Stimulated activated CD4-positive, alpha-beta T cell treated with anti-CD3 and anti-CD28 coated beads, TNF-alpha, amount 100 ng/mL, for 1 hour (primary cell): ENCODE results near the gene CDCA8.

Source experiments
- DNase-seq, 3 donors: peaks; one replicate each; pipeline ENCODE4 v3.0.0-alpha.2; 2020; ENCODE audit warnings: low read depth in 3 of 3, low spot score in 1 of 3

The CDCA8 gene

DNA sequence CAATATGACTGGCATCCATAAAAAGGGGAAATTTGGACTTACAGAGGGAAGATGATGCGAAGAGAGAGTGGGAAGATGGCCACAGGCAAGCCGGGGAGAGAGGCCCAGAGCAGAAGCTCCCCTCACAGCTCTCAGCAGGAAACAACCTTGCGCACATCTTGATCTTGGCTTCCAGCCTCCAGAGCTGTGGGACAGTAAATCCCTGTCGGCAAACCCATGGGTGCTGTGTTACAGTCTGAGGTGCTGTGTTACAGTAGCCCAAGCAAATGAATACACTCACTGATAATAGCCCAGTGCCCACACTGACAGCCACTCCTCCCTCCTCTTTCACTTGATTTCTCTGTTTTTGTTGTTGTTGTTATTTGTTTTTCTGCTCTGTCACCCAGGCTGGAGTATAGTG, 22.4 kb downstream of the CDCA8 start:
- no peak for DNase-seq

DNA sequence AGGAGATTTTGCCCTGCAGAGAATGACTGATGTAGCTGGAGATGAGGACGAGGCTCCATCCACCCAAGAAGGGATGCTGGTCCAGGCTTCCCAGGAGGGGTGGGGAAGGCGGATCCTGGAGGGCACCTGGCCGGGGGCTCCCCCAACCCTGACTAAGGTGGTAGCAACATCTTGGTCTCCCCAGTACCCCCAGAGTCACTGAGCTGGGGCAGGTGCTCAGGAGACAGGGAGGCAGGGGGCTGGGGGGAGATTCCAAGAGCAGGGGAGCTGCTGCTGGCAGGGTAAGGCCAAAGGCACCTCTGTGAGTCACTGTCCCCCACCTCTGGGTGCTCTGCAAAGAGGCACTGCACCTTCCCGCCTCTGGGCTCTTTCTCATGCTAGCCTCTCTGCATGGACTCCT, 24.0 kb downstream of the CDCA8 start:
- DNase-seq: no peak

DNA sequence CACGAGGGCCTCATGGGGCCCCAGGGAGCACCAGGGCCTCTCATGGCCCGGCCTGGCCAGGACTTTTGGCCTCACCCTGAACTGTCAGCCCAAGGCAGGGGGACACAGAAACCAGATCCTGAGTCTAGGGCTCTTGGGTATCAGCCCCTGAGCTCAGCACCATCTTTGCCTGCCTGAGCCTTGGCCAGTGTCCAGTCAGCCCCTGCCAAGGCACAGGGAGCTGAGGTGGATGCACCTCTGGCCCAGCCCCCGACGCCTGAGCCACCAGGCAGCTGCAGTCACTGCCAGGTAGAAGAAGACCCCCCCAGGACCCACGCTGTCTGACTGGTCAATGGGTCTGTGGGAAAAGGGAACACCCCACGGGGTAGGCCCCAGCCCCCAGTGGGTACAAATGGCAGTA, 25.3 kb downstream of the CDCA8 start:
- DNase-seq: no peak

DNA sequence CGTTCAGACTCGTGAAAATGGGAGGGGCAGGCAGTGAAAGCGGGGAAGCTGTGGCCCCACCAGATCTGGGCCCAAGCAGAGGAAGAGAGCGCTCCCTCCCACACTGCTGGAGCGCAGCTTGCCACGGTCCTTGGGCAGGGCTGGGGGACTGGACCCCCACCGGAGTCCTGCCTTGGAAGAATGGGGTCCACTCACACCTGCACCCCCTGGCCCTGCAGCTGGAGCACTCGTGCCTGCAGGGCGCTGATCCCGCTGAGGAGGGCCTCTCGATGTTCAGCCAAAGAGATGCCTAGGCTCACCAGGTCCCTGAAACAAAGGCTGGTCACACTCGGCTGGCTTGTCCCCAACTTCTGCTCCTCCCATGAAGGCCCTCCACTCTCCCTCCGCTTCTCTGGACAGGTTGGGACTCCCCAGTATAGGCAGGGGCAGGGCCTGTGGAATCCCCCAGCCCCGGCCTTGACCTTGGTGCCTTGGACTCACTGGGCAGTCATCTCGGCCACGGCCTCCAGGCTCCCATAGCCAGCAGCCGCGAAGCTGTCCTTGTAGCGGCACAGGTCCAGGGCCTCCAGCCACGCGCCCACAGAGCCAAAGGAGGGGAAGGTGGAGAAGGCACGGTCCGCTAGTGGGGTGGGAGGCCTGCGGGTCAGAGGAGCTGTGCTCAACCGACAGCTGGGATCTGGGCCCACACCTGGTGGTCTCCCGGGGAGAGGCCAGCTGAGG, 26.0 kb downstream of the CDCA8 start:
- no peak for DNase-seq

DNA sequence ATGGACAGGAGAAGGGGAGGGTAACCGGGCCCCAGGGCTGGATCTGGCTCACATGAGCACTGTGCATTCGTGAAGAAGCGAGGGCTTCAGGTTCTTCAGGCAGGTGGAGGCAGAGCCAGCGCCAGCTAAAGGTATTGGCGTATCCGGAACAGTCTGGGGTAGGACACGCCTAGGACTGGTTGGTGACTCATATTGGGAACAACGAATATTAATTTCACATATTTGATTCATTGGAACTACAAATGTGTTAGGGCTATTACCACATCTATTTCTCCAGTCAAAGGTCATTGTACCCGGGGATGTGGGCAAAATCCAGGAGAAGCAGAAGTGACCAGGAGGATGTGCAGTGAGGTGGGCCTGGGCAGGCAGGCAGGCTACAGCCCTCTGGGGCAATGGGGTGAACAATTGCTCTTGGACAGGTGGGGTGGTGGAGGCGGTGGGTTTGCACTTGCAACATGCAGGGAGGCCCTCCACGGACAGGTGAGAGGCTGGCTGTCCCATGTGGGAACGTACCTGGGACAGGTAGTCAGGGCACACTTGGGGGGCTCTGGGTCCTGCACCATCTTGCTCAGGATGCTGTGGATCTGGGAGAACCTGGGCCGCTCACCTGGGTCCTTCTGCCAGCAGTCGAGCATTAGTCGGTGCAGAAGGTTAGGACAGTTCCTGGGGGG, 26.7 kb downstream of the CDCA8 start:
- no peak for DNase-seq

DNA sequence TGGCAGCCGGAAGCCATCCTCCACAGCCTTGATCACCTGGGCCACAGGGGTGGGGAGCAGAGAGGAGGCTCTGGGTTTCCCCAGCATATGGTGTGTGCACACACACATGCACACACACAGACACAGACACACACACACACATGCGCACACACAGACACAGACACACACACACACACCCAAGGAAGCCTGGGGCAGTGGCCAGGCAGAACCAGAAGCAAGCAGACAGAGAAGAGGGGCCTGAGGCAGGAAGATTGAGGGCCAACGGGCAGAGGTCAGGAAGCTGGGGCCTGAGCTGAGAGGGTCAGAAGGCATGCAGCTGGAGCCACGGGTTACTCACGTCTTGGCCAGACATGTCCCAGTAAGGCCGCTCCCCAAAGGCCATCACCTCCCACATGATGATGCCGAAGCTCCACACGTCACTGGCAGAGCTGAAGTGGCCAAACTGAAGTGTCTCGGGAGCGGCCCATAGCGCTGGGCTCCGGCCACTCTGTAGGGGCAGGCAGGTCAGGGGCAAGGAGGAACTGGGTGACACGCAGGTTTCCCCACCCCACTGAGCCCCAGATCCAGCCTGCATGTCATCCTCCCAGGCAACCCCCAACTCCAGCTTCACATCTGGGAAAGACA, 27.4 kb downstream of the CDCA8 start:
- no peak for DNase-seq

DNA sequence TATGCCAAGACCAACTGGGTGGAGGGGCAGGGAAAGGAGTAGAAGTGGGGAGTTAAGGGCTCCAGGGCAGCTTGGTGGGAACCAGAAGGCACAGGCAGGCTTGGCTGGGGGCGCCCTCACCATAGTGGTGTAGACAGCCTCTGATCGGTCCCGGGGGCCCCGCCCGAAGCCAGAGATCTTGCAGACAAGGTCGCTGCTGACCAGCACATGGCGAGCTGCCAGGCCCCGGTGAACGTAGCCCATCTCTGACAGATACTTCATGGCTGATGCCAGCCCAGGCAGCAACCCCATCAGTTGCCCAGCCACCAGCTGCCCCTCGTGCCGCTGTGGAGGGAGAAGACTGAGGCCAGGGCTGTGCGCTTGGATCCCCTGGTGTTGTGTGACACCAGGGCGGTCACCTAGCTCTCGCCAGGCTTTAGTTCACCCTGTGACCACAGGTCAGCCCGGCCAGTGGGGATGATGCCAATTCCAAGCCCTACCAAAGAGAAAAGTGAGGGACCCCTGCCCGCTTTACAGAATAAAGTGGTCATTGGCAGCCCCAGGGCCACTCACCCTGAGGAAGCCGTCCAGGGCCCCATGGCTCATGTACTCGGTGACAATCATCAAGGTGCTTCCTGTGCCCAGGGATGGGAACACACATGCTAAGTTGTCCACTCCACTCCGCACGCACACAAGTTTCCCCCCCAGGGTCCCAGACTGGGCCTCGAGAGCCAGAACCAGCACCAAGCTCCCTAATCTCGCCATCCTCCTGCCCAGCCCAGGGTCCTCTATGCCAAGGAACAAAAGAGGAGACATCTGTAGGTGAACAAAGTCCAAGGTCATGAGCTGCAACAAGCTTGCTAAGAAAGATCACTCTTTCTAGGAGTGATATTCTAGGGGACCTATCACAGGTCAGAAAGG, 28.2 kb downstream of the CDCA8 start:
- DNase-seq: no peak

DNA sequence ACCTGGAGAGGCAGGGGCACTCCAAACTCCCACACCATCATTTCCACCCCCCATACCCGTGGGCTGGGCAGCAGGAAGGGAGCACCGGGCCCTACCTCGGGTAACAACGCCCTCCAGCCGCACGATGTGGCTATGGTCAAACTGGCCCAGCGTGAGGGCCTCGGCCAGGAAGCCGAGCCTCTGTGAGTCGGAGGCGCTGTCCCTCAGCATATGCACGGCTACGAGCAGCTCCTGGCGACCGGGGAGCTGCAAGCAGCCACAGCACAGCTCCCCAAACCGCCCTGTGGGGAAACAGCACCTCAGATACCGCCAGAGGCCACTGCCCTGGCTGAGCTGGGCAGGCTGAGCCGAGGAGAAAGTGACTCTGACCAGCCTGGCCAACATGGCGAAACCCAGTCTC, 29.2 kb downstream of the CDCA8 start:
- DNase-seq: no peak

DNA sequence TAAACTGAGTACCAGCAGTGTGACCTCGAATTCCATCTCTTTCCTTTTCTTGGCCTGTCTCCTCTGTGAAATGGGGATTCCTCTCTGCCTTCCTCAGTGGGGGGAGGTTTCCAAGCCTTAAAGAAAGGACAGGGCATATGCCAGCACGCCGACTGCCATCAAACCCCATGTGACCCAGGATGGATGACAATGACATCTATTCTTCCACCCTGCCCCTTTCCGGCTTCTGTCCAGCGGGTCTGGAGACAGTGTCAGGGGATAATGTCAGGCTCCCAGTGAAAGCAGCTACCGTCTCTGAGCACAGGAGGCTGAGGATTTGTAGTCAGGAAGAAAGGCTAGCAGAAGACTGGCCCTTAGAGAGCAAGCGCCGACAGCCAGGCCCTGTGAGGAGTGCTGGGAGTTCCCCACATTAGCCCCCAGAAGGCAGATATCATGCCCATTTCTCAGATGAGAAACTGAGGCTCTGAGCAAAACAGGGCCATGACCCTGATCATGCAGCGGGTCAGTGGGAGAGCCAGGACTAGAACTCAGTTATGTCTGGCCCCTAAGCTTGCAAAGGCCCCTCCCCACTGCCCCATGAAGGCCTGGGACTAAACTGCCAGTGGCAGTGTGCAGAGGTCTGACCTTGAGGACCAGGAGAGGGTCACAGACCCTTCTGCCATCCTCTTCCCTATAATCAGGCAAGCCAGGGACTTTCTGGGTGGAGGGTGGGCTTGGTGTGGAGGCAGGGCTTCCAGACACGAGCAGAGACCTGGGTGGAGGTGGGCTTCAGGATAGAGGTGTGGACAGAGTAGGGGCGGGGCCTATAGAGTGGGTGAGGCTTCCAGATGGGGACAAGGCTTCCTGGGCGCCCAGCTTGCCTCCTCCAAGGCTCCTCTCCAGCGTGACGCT, 30.1 kb downstream of the CDCA8 start:
- DNase-seq: no peak

DNA sequence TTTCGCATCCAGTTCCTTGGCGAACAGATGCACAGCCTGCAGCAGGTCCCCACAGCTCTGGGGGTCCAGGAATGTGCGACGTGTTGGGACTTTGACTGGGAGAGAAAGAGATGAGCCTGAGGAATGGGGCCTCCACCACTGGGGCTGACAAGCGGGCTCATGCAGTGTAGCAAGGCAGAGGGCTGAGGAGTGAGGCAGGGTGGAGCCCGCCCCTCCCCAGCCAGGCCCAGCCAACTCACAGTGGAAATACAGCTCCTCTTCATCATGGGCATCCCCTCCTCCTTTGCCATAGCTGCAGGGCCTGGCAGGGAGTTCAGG, 30.7 kb downstream of the CDCA8 start:
- no peak for DNase-seq

DNA sequence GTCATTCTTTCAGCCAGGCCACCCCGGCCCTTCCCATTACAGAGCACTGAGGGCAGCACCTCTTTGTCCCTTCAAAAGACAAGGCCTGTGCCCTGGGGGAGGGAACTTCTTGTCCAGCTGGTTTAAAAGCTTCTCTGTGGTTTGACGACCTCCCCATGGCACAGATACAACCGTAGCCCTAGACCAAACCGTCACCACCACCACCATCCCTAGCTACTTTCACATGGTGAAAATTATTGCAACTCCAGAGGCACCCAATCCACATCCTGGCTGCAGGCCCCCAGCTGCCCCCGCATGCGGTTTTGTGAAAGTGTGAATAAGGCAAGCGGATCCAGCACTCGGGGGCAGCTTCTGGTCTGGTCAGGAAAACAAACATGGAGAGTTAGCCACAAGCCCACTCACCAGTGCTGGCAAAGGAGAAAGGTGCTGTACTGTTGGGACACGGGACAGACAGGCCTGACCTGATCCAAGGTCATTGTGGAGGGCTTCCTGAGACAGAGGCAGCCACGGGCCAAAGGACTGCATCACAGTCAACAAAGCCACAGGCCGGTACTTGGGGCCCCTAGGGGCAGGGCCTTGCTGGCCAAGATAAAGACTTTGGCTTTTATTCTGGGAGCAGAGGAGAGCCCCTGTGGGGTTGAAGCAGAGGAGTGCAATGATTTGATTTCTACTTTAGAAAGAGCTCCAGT, 31.2 kb downstream of the CDCA8 start:
- DNase-seq: no peak

DNA sequence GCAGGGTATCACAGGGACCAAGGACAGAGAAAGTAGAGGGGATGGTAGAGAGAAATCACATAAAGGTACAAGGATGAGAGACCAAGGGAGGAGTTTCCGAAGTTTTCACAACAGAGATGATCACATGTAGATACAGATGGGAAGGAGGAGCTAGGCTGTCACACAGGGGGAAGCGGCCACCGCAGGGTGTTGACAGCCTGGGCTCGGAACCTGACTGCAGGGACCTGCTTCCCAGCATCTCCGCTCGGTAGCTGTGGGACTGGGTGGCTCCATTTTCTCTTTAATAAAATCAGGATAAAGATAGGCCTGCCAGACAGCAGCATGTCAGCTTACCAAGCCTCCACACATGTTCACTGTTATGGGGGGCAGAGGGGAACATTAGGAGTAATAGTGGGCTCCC, 32.3 kb downstream of the CDCA8 start:
- DNase-seq: no peak

DNA sequence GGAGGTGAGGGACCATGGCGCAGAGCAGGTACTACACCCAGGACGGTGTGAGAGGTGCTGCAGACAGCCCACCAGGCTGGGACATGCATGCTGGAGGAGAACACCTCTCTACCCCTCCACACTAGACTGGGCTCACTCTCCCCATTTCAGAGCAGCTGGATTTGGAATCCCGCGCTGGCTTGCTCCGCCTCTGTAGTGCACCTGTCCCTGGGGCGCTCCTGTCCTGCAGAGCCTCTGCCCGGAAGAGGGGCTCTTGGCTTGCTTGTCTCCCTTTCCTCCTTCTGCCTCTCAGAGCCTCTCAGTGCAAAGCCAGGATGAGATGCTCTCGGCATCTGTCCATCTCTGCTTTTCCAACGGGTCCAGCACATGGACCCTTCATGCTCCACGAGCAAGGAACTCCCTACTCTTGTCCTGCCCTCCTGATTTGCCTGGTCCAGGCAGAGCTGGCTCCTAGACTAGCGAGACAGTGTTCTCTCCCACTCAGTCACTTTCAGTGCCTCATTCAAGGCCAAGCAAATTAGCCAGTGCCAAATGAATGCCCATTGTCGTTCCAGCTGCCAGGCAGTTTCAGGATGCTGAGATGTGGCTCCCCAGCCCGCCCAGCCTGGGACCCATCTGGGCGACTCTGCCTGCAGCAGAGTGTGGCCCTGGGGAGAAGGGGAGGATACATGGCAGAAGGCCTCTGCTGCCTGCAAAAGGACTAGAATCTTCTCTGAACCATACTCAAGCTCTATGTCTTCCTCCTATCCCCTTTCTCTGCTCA, 33.7 kb downstream of the CDCA8 start:
- DNase-seq: no peak

DNA sequence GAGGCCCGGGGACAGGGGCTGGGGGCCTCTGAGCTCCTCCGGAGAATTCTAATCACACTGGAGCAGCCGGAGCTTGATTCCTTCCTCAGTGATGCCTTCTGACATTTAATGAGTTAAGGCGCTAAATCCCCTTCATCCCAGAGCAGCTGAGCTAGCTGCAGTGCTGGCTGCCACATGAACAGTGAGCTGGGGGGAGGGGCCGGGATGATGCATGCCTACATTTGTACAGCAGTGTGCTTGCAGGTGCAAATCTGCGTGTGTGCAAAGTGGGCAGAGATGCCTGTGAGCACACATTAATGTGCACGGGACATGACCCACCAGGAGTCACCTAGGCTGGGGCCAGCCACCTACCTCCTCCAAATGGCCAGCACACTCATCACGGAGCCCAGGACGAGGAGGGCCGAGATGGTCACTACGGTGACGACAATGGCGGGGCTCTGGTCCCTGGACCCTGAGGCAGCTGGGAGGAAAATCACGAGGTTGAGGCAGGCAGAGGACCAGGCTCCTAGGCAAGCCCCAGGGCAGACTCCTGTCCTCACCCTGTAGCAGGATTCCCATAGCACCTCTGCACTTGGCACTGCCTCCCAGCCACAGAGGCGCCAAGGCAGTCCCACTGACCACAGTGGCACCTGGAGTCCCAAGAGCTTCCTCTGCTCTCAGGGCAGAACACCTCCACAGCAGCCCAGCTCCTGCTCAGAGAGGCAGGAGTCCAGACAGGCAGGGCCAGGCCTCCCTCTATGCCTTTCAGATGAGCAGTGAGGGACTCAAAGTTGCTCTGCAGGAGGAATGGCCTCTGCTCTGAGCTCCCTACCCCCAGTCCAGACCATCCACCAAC, 34.7 kb downstream of the CDCA8 start:
- DNase-seq: no peak

DNA sequence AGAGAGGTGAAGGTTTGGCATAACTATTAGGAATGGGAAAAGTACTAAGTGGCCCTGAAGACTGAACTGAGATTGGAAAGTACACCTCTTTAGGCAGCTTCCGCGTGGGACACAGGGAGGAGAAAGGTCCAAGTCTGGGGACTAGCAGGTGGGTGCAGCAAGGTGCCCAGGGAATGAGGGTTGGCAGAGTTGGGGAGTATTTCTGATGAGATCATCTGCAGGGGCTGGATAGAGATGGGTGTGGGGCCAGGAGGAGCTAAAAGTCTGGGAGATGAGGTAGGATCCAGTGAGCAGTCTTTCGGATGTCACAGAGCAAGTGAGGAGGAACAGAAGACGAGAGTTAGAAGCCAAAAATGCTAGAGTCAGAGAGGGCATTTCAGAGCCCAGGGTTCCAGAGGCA, 36.1 kb downstream of the CDCA8 start:
- no peak for DNase-seq

DNA sequence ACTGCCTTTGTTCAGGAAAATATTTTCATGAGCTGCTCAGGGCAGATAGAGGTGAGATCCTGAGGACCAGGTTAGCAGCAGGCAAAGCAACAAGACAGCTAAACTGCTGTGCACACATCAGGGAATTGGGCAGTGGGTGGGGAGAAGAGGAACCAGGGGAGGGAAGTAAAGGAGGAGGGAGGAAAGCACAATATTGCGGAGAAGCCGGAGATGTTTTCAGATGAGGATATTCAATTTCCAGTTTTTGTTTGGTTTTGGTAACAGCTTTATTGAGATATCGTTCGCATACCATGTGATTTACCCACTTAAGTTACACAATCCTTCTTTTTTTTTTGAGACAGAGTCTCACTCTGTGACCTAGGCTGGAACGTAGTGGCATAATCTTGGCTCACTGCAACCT, 38.1 kb downstream of the CDCA8 start:
- no peak for DNase-seq

DNA sequence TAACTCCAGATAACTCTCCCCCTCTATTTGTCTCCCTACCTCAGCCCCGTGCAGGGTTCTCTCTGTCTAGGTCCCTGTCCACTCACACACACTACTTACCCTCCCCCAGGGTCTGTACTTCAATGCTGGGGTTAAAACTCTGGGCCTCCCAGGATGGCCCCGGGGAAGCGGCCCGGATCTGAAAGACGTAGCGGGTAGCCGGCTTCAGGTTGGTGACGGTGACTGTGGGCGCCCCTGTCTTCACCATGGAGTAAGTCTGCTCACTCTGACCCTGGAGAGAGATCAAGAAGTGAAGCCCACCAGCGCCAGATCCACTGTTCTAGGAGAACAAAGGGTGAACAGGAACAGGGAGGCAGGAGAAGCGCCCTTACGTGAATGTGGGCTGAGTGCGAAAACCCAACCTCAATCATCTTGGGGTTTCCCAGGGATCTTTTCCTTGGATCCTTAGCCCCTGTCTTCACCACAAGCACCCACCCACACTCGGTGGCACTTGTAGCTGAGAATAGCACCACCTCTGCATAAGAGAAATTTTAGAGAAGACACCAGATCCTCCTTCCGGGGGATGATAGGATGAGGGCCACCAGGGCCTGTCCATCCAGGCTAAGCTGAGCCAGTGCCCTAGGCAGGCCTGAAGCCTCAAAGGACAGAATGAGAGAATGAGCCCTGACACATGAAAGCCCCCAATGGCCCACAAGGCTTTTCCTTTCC, 39.1 kb downstream of the CDCA8 start:
- DNase-seq: no peak
